HepG2 (cell line): ENCODE measurements around the gene GATC. TPM values are rescaled to one million over a fixed set of nuclear protein-coding genes. Genes with fewer than 3 reads are reported as not detected.

Experiments
- ATAC-seq: fragments of 200-7000 bp; cut with Tn5 transposase; 3 replicates; pipeline ENCODE4 v1.9.1; 2020; ENCODE audit warnings: mild to moderate bottlenecking, moderate library complexity
- Bru-seq: library from RNA; stranded (reverse); fragments of 400-500 nt; gene quantifications from one replicate; lab custom pipeline; 2021; lab: Mats Ljungman, UMichigan
- BruChase-seq, 2 experiments: library from RNA; stranded (reverse); fragments of 400-500 nt; gene quantifications; one replicate each; lab custom pipeline; 2021; lab: Mats Ljungman, UMichigan
- BruUV-seq: library from RNA; stranded (reverse); fragments of 400-500 nt; replicated peaks from 2 replicates; lab custom pipeline; 2021; lab: Mats Ljungman, UMichigan
- CTCF ChIA-PET: fragments of 300-600 bp; formaldehyde crosslinking; extraction: SDS; loops from one replicate; lab custom pipeline; 2021; ENCODE audit warnings: low total read pairs, inconsistent platforms, low intra/inter-chr PET ratio; lab: Yijun Ruan, JAX
- POLR2A ChIA-PET: fragments of 350-600 bp; sonication (Branson Sonifier 250); formaldehyde crosslinking; loops from one replicate; lab custom pipeline; 2020; ENCODE audit warnings: antibody characterized with exemption, inconsistent platforms; lab: Yijun Ruan, JAX
- DNase-seq: peaks from one replicate; pipeline ENCODE4 v3.0.0-alpha.2; 2015; ENCODE audit warnings: low spot score
- FAIRE-seq: peaks from 3 replicates; lab custom pipeline; 2011; peaks lifted over from hg19 to GRCh38; lab: Jason Lieb, UNC
- H2AFZ ChIP-seq: one replicate; pipeline ENCODE4 v1.6.1; 2011; ENCODE audit warnings: low read length, inconsistent platforms
- H3K27ac ChIP-seq: fragments of 300-600 bp; 3 replicates; pipeline ENCODE4 v1.8.0; 2011; ENCODE audit warnings: mixed run types, mild to moderate bottlenecking, mixed read lengths, low read length, inconsistent platforms; ENCODE audit not compliant: insufficient read depth; ENCODE audit errors: extremely low read length
- H3K27me3 ChIP-seq, 2 experiments: fragments of 200-600 bp in 1 of 2; 2 replicates in 1 of 2; 3 replicates in 1 of 2; pipeline versions ENCODE4 v1.6.0 to v1.8.0; 2011; ENCODE audit warnings: low read length in 2 of 2, mild to moderate bottlenecking in 2 of 2, moderate library complexity in 2 of 2, inconsistent platforms in 1 of 2; ENCODE audit not compliant: insufficient read depth in 2 of 2, control insufficient read depth in 1 of 2
- H3K36me3 ChIP-seq, 2 experiments: fragments of 200-600 bp in 1 of 2; replicated peaks in 1 of 2; 2 replicates in 1 of 2; 3 replicates in 1 of 2; pipeline versions ENCODE4 v1.5.1 to v1.8.0; 2011; ENCODE audit warnings: low read length in 2 of 2, inconsistent platforms in 1 of 2; ENCODE audit not compliant: insufficient read depth in 2 of 2, control insufficient read depth in 1 of 2
- H3K4me1 ChIP-seq: 2 replicates; pipeline ENCODE4 v1.5.1; 2012; ENCODE audit warnings: low read length, inconsistent platforms; ENCODE audit not compliant: insufficient read depth
- H3K4me2 ChIP-seq: 2 replicates; pipeline ENCODE4 v1.6.0; 2011; ENCODE audit warnings: low read depth, low read length, inconsistent platforms
- H3K4me3 ChIP-seq, 3 experiments: fragments of 200-600 bp in 1 of 3; sonication (generic), shearing (Covaris generic) in 1 of 3; replicated peaks in 1 of 3; 2 replicates each; pipeline ENCODE4 v1.5.1; 2011 to 2016; ENCODE audit warnings: low read length in 3 of 3, inconsistent platforms in 2 of 3, low read depth in 2 of 3, mild to moderate bottlenecking in 2 of 3, control low read depth in 1 of 3, mixed read lengths in 1 of 3; ENCODE audit not compliant: insufficient read depth in 1 of 3
- H3K79me2 ChIP-seq: one replicate; pipeline ENCODE4 v1.6.1; 2011; ENCODE audit warnings: low read length, inconsistent platforms; ENCODE audit not compliant: insufficient read depth
- H3K9ac ChIP-seq: 2 replicates; pipeline ENCODE4 v1.6.0; 2011; ENCODE audit warnings: mild to moderate bottlenecking, low read depth, low read length, inconsistent platforms; ENCODE audit not compliant: insufficient read depth
- H3K9me3 ChIP-seq: 2 replicates; pipeline ENCODE4 v1.5.1; 2012; ENCODE audit warnings: mild to moderate bottlenecking, low read length
- H4K20me1 ChIP-seq: 2 replicates; pipeline ENCODE4 v1.6.0; 2011; ENCODE audit warnings: inconsistent platforms, mild to moderate bottlenecking, low read length, moderate library complexity; ENCODE audit not compliant: insufficient read depth
- CTCF ChIP-seq: sonication (generic); formaldehyde crosslinking; IDR thresholded peaks from 2 replicates; pipeline ENCODE4 v1.5.0; 2020; ENCODE audit warnings: mild to moderate bottlenecking, missing genetic modification reagents, moderate library complexity
- ONECUT2 ChIP-seq: sonication (generic); formaldehyde crosslinking; IDR thresholded peaks from 2 replicates; pipeline ENCODE4 v1.4.0; 2020; ENCODE audit warnings: missing genetic modification reagents
- SKIL ChIP-seq: sonication (generic); formaldehyde crosslinking; IDR thresholded peaks from 2 replicates; pipeline ENCODE4 v1.8.0; 2022; ENCODE audit warnings: missing genetic modification reagents, mild to moderate bottlenecking, moderate library complexity, borderline replicate concordance
- SMYD3 ChIP-seq: sonication (generic); formaldehyde crosslinking; IDR thresholded peaks from 2 replicates; pipeline ENCODE4 v1.8.1; 2023; ENCODE audit warnings: mild to moderate bottlenecking, missing genetic modification reagents
- ZEB1 ChIP-seq: IDR thresholded peaks from 2 replicates; pipeline ENCODE4 v1.6.1; 2012; ENCODE audit warnings: mild to moderate bottlenecking, low read depth, inconsistent platforms; ENCODE audit not compliant: insufficient replicate concordance
- ZNF207 ChIP-seq: fragments of 450-650 bp; IDR thresholded peaks from 2 replicates; pipeline ENCODE4 v1.6.1; 2016; ENCODE audit warnings: antibody characterized with exemption, borderline replicate concordance
- ZNF513 ChIP-seq: sonication (generic); formaldehyde crosslinking; conservative IDR thresholded peaks from 2 replicates; pipeline ENCODE4 v1.5.0; 2020; ENCODE audit warnings: missing genetic modification reagents
- ZNF652 ChIP-seq: IDR thresholded peaks from 2 replicates; pipeline ENCODE4 v1.6.1; 2016; ENCODE audit warnings: low read depth, borderline replicate concordance
- WGBS: methylation state at CpG from one replicate; pipeline ENCODE4 v1.1.6; 2017; ENCODE audit warnings: low lambda C conversion rate; 5-methylcytosine and 5-hydroxymethylcytosine counted together
- in situ Hi-C: cut with HindIII; loops from 2 replicates; pipeline ENCODE4 v1.10.0; 2017; ENCODE audit warnings: low pct_unique_long_range_greater_than_20kb; ENCODE audit not compliant: extremely low pct_ligation_motif_present
- intact Hi-C: fragments of 100-400 bp; cut with micrococcal nuclease; formaldehyde crosslinking; loops from one replicate; pipeline ENCODE4 v1.10.0; 2022; ENCODE audit not compliant: unreplicated experiment
- long read RNA-seq, 2 experiments: library from RNA in 1 of 2; library from polyadenylated mRNA in 1 of 2; stranded (forward) in 1 of 2; unstranded in 1 of 2; transcript quantifications; one replicate each; pipeline ENCODE4 v2.0.0, GENCODE V29; 2019 to 2022
- polyA minus RNA-seq, 3 experiments: library from RNA; depleted of rRNA, polyadenylated mRNA; stranded (reverse); fragments of >200 nt; gene quantifications; 2 replicates each; pipeline ENCODE4 v1.2.3, GENCODE V29; 2011; ENCODE audit warnings: low replicate concordance in 1 of 3
- polyA plus RNA-seq, 8 experiments: library from polyadenylated mRNA; depleted of rRNA in 3 of 8; stranded (reverse) in 7 of 8; unstranded in 1 of 8; fragments of >200 nt; fragmentation: Illumina TruSeq in 4 of 8; extraction: Trizol in 4 of 8; gene quantifications; 2 replicates each; pipeline versions ENCODE4 v1.2.1 to v1.2.3, GENCODE V29; 2011 to 2016; ENCODE audit warnings: low read depth in 4 of 8, missing spikeins in 1 of 8, mixed read lengths in 1 of 8; ENCODE audit not compliant: insufficient read depth in 1 of 8
- total RNA-seq, 5 experiments: library from RNA; depleted of rRNA; stranded (reverse); fragments of >200 nt; fragmentation: Illumina TruSeq; extraction: Trizol; gene quantifications; 2 replicates each; pipeline ENCODE4 v1.2.3, GENCODE V29; 2016; ENCODE audit warnings: low read depth in 1 of 5

The GATC gene
- total RNA-seq (2016; rRNA removed; fragmentation: Illumina TruSeq; extraction: Trizol) (29.7 and 38.5 TPM in 2 replicates), polyA plus RNA-seq (2011; rRNA removed) (16.2 and 17.7 TPM in 2 replicates), polyA minus RNA-seq (2011; rRNA and poly(A)+ RNA removed; ENCODE audit: low replicate concordance) (39.6 and 42.0 TPM in 2 replicates), Bru-seq, nascent RNA (percentile 84 among the genes with signal in this experiment), BruChase-seq, experiment 1, labeled RNA remaining after a 6-hour chase (percentile 96 among the genes with signal in this experiment), BruChase-seq, experiment 2, labeled RNA remaining after a 2-hour chase (percentile 94 among the genes with signal in this experiment)
- 6.2 and 7.0 TPM in 2 replicates for total RNA-seq (2016; cell fraction: cytosol; rRNA removed; fragmentation: Illumina TruSeq; extraction: Trizol; ENCODE audit: low read depth)
- 27.8 and 40.0 TPM in 2 replicates for total RNA-seq (2016; cell fraction: insoluble cytoplasmic fraction; rRNA removed; fragmentation: Illumina TruSeq; extraction: Trizol)
- total RNA-seq (2016; cell fraction: membrane; rRNA removed; fragmentation: Illumina TruSeq; extraction: Trizol): 19.6 and 20.8 TPM in 2 replicates
- 15.6 and 15.8 TPM in 2 replicates for total RNA-seq (2016; cell fraction: nucleus; rRNA removed; fragmentation: Illumina TruSeq; extraction: Trizol)
- 11.9 and 14.7 TPM in 2 replicates for polyA plus RNA-seq (2011; cell fraction: cytosol; rRNA removed)
- polyA plus RNA-seq (2011; cell fraction: nucleus; rRNA removed): 11.4 and 14.2 TPM in 2 replicates
- polyA plus RNA-seq (2012): 16.9 and 17.4 TPM in 2 replicates
- polyA plus RNA-seq (2016; cell fraction: cytosol; fragmentation: Illumina TruSeq; extraction: Trizol; ENCODE audit: low read depth): 6.3 and 6.9 TPM in 2 replicates
- polyA plus RNA-seq (2016; cell fraction: insoluble cytoplasmic fraction; fragmentation: Illumina TruSeq; extraction: Trizol; ENCODE audit: low read depth): 39.2 and 42.0 TPM in 2 replicates
- 16.7 and 17.8 TPM in 2 replicates for polyA plus RNA-seq (2016; cell fraction: membrane; fragmentation: Illumina TruSeq; extraction: Trizol; ENCODE audit: low read depth)
- 24.7 and 31.3 TPM in 2 replicates for polyA plus RNA-seq (2016; cell fraction: nucleus; fragmentation: Illumina TruSeq; extraction: Trizol; ENCODE audit: insufficient read depth, low read depth)
- 11.3 and 14.5 TPM in 2 replicates for polyA minus RNA-seq (2011; cell fraction: cytosol; rRNA and poly(A)+ RNA removed)
- polyA minus RNA-seq (2011; cell fraction: nucleus; rRNA and poly(A)+ RNA removed): 13.5 and 15.9 TPM in 2 replicates
- long read RNA-seq, experiment 1, full-length matches to known transcripts: 2 of 3 reads
- long read RNA-seq, experiment 1, partial matches to known transcripts: 0 of 3 reads
- long read RNA-seq, experiment 1, other reads (novel, unspliced or antisense): 1 of 3 reads
- long read RNA-seq, experiment 2, full-length matches to known transcripts: 9 of 81 reads
- long read RNA-seq, experiment 2, partial matches to known transcripts: 0 of 81 reads
- long read RNA-seq, experiment 2, other reads (novel, unspliced or antisense): 72 of 81 reads

- in situ Hi-C loops (no loop called here), intact Hi-C loops (loop anchor here (2.0 kb wide), 1 partner anchor 23 kb away; the partner anchor contains the start of gene SRSF9)
- Histone ChIP-seq H3K4me3 (peak within 1 kb of the TSS; percentile 81 to 97 (median 82)), H3K79me2 (peaks cover 60% of the 10 kb centered on the region), H3K4me2 (peak within 1 kb of the TSS; percentile 87), H3K9ac (peak within 1 kb of the TSS; percentile 91), H3K27me3 (no peaks in the 10 kb centered on the region; a peak in 1 of 5 replicates), H4K20me1 (0 out of 2 replicates have a peak, but pooled peaks cover 2% of the 10 kb centered on the region), H3K9me3 (no peaks in the 10 kb centered on the region), H3K4me1 (peaks cover 30% of the 10 kb centered on the region), H2AFZ (no peak within 1 kb of the TSS), H3K27ac (peak within 1 kb of the TSS; percentile 84), H3K36me3 (peaks cover 6 to 36% of the 10 kb centered on the region in 2 experiments)
- POLR2A ChIA-PET: interaction anchor here (0.6 to 1.4 kb wide), 8 partner anchors 8 to 189 kb away, joined by 3 to 7 read pairs (median 3); partner anchors contain the start of genes COX6A1 and RNU4-2
- ATAC-seq (peak; percentile 93), DNase-seq (peak; percentile 71), FAIRE-seq (peak; percentile 23)
- CTCF ChIA-PET: no interaction called here
- BruUV-seq: TSS peak; percentile 84
- 1% methylated on average over 15 of the region's 73 CpGs for WGBS
- TF ChIP-seq ZNF207 (no peak), SMYD3 (no peak), ZEB1 (peak; percentile 30), SKIL (CRISPR knock-in tag) (peak; percentile 83), ONECUT2 (CRISPR knock-in tag) (no peak; the same call in 1 of the 2 replicates), CTCF (CRISPR knock-in tag) (0 out of 2 replicates have a peak, but pooled peaks have one; percentile 9), ZNF652 (CRISPR knock-in tag) (peak; percentile 35; the same call in 1 of the 2 replicates), ZNF513 (CRISPR knock-in tag) (no peak)
These were observed at the start of gene GATC, which contains the start of gene TRIAP1 for GRCh38 chr12:120445911-120446843. Gene GATC, plus strand, starts transcription at chr12:120446444. Its CDS starts 37 bp downstream, at chr12:120446481. Gene TRIAP1, minus strand, starts transcription at chr12:120446384. Its CDS starts 12 bp downstream, at chr12:120446372.
